CMK (cell line): Measurements from ENCODE around the gene CCDC13.

Source experiments
- DNase-seq: peaks from one replicate; pipeline ENCODE4 v3.0.0-alpha.2; 2010; ENCODE audit warnings: low read depth

The CCDC13 gene

DNA sequence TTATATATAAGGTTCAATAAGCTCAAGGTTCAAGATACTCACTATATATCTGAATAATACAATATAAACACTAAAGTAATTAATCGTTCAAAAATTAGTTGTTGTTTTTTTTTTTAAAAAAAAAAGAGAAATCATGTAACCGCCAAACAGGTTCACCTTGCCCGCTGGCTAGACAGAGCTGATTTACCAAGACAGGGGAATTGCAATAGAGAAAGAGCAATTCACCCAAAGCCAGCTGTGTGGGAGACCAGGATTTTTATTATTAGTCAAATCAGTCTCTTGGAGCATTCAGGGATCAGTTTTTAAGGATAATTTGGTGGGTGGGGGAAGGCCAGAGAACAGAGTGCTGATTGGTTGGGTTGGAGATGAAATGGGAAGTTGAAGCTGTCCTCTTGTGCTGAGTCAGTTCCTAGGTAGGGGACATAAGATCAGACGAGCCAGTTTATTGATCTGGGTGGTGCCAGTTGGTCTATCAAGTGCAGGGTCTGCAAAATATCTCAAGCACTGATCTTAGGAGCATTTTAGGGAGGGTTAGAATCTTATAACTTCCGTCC is 23.4 kb upstream of the CCDC13 start:
- DNase-seq, result no peak

DNA sequence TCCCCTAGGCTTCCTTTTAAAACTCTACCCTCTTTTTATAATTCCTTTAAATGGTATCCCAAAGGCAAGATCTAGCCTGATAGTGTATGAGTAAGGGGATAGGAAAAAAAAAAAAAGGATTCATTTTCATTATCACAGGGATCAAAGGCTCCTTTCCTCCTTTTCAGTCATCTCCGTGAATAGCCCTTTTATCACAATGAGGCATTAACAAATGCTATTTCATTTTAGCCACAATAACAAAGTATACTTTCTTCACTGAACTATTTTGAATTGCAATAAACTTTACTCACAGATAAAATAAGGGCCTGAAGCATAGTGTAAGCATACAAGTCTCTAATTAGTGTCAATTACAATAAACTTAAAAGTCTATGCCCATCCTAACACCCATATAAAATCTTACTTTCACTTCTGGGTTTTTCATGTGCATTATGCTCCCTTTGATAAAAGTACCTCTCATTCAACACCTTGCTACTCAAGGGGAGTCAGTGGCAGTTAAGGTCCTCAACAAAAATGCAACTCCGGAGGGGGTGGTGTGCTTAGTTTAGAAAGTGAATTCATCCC is 22.6 kb upstream of the CCDC13 start:
- DNase-seq, result no peak

DNA sequence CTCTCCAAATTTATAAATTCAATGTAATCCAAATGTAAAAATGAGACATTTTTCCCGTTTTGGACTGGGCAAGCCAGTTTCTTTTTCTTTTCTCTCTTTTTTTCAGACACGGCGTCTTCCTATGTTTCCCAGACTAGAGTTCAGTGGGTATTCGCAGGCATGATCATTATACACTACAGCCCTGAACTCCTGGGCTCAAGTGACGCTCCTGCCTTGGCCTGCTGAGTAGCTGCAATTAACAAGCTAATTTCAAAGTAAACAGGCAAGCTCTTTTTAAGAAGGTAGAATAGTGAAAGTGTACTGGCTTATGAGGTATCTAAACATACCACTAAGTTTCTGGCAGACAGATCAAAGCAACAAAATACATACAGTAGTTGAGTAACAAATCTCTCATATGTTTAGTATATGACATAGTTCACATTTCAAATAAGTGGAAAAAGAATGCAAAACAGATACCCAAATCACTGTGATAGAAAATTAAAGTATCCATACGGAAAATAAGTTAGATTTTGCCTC is 17.7 kb upstream of the CCDC13 start:
- no peak for DNase-seq

DNA sequence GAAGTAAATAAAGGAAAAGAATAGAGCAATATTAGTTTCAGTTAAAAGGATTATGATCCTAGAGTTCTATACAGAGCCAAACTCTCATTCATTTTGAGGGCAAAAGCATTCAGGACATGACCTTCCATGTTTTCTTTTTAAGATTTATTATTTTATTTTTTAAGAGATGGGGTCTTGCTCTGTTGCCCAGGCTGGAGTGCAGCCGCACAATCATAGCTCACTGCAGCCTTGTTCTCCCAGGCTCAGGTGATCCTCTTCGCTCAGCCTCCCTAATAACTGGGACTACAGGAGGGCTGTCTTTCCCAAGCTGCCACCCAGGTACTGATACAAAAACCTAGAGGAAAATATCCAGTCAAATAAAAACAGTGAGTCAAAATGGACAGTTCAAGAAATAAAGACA is 13.6 kb upstream of the CCDC13 start:
- no peak for DNase-seq

DNA sequence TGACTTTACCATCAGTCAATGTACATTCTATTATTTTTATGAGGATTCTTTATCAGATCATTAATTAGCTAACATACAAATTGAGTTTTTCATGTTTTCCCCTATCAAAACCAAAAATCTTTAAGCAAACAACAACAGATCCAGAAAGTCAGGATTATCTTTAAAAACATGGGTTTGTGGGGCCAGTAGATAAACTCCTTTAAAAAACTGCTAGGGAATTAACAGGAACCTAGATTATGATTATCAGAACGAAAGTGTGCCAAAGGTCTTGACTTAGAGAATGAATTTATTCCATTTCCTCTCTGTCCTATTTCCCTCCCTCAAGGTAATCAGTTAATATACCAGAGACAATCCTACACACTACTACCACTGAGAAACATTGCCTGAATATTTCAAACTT is 13.2 kb upstream of the CCDC13 start:
- DNase-seq, result no peak

DNA sequence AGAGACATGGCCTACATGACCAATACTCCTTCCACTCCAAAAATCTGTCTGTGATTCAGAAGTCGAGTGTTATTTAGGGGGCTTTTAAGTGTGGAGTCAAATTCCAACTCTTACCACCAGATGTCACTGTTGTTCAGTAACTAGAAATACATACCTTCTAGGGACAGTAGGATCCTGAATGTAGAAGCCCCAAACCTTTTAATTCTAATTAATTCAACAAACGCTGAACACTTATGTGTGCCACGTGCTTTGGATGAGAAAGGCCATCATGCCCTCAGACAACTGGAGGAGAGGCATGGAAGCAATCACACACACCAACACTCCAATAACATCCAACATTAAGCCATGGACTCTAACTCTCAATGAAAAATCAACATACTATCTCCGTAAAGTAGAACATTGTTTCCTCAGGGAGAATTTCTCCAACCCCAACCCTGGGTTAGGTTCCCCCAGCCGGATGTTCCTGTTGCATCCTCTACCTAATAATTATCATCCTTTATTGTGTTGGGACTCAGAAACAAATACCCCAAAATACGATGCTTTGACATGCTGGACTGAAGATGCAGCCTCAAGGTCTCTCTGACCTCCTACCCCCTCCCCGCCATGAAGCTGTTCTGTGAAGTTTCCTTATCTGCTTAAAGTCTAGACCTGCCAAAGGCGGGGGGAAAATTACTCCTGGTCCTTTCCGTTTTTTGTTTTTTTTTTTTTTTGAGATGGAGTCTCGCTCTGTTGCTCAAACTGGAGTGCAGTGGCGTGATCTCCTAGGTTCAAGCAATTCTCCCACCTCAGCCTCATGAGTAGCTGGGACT is 8.0 kb upstream of the CCDC13 start:
- DNase-seq, result no peak

DNA sequence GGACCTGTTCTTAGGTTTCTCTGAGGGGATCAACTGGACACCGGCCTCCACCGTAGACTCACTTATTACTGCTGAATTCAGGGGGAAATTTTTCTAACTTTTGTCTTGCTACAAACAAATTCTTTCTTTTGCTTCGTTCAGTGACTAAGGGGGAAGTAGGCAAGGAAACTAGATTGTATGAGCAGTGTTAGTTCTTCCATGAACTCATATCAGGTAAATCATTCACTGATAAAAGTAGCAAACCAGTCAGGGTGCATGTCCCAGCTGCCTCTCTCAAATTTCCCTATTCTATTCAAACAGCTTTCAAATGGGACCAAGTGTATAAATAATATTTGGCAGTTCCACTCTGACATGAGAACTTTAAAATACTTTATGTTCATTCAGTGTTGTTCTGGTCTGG is 7.3 kb upstream of the CCDC13 start:
- DNase-seq, result no peak

DNA sequence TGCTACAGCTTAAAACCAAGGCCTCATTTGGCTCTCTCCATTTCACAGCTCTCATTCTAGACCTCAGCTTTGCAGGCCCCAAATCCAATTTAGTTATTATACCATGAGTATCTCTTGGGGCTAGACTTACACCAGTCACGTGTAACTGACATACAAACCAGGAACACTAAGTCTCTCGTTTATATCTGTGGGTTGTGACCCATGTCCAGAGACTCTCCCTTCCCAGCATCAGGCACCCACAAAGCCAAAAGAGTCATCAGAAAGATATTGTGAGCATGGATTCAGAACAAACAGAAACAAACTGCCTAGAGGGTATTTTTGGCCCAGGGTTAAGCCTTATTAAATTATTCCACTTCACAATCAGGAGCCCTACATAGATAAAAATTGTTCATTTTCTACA is 5.6 kb upstream of the CCDC13 start:
- no peak for DNase-seq

DNA sequence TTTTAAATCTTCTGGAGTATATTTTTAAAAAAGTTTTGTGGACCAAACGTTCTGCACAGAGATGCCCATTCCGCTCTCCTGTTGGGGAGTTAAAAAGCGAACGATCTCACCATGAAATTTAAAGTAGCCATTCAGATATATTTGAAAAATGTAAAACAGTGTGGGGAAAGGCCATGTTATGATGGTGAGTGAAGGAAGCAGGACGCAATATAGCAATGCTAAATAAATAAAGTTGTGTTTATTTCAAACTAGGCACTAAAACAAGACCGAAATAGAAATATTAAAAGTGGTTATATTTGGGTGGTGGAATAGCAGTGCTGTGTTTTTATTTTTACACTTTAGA is 327 bp upstream of the CCDC13 start:
- no peak for DNase-seq

DNA sequence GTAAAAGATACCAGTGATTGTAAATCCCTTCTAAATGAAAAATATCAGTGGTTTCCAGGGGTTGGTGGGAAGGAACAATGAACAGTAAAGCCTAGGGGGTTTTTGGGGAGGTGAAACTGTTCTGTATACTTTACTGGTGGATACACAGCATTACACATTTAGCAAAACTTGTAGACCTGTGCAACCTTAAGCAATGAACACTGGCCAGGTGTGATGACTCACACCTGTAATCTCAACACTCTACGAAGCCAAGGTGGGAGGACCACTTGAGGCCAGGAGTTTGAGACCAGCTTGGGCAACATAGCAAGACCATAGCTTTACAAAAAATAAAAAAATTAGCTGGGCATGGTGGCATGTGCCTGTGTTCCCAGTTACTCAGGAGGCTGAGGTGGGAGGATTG is 1.8 kb downstream of the CCDC13 start:
- no peak for DNase-seq

DNA sequence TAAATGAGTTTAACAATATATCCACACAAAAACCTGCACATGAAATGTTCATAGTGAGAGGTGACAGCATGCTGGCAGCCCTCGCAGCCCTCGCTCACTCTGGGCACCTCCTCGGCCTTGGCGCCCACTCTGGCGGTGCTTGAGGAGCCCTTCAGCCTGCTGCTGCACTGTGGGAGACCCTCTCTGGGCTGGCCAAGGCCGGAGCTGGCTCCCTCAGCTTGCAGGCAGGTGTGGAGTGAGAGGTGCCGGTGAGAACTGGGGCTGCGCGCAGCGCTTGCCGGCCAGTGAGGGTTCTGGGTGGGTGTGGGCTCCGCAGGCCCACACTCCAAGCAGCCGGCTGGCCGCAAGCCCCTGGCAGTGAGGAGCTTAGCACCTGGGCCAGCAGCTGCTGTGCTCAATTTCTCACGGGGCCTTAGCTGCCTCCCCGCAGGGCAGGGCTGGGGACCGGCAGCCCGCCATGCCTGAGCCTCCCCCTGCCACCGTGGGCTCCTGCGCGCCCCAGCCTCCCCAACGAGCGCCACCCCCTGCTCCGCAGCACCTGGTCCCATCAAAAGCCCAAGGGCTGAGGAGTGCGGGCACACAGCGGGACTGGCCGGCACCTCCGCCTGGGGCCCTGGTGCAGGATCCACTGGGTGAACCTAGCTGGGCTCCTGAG is 3.4 kb downstream of the CCDC13 start:
- no peak for DNase-seq

DNA sequence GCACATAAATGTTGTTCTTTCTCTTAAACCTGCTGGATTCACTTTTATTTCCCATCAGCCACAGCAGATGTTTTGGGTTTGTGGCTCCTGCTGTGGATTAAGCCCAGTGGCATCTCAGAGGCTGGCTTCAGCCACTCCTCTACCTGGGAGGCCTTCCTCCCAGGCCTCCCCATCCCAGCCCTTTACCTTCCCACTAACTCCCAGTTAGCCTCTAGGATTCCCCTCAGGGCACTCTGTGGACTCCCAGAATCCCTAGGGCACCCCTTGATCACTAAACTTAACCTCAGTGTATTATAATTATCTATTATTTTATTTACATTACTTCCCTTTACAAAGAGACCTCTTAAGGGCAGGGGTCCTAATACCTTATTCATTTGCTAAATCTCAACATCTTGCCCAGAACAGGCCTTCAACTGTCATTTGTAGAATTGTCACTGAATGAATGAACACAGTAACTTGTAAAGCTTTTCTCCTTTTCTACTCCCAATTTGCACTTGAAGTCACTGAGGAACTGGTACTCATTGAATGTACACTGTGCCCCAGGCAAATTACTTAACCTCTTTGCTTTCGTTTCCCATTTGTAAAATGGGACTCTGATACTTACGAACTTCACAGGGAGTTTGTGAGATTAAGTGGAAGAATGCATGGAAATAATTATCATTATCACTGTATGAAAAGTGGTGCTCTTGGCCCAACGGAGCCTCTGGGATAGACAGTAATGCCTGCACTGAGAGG is 8.3 kb downstream of the CCDC13 start:
- no peak for DNase-seq

DNA sequence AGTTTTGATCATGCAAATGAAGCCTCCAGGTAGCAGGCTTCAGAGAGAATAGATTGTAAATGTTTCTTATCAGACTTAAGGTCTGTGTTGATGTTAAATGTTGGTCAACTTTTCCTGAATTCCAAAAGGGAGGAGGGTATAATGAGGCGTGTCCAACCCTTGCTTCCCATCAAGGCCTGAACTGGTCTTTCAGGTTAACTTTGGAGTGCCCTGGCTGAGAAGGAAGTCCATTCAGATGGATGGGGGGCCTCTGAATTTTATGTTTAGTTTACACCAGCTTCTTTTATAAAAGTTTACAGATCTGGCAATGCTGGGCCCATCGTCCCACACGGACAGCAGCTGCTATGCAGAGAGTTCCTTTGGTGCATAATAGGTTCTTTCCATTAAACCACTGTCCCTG is 8.9 kb downstream of the CCDC13 start:
- DNase-seq, result no peak

DNA sequence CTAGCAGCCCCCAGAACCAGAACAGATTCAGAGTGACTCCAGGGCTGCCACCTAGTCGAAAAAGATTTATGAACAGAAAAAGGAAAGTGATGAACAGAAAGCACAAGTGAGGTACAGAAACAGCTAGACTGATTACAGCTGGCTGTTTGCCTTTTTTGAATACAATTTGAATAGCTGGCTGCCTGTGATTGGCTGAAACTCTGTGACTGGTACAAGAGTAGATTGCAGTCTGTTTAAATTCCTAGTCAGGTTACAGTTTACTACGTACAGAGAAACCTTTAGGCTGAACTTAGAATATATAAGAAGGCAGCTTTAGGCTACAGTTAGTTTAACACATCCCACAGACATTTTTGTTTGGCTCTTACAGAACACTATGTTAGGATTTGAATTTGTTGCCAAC is 10.0 kb downstream of the CCDC13 start:
- DNase-seq, result no peak

DNA sequence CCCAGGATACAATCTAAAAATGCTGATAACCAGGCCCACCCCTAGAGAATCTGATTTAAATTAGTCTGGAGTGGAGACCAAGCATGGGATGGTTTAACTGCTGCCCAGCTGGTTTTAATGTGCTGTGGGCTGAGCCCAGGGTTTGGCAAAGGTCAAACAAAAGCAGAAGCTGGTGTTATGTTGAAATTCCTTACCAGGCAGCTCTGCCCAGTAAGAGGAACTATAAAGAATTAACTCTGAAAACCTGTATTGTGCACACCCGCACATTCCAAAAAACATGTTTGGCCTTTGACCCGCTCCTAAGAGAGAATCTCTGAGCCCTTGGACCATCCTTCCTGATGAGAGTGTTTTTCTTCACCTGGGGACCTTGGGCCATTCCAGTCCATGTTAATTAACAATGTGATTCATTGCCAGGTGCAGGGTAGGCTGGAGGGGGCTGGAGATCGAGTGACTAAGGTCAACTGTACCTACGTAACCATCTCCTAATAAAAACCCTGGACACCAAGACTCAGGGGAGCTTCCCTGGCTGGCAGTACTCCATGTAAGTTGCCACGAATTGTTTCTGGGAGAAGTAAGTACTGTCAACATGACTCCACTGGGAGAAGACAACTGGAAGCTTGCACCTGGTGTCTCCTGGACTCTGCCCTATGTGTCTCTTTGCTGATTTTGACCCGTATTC is 10.9 kb downstream of the CCDC13 start:
- DNase-seq, result no peak

DNA sequence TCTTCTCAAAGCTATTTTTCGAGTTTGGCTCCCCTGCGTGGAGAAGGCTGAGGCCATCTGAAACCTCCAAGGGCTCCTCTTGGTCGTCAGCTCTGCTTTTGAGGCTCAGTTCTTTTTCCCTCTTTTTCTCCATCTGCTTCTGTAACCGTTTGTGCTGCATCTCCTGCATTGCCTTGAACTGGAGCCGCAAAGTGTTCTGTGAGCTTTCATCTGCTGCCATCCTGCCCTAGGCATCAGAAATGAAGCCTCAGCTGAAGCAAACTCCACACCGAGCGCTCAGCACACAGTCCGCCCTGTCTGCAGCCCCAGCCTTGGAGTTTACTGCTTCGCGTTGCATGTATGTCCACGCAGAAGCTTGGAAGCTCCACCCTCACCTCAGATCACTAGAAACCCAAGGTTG is 14.9 kb downstream of the CCDC13 start:
- no peak for DNase-seq

DNA sequence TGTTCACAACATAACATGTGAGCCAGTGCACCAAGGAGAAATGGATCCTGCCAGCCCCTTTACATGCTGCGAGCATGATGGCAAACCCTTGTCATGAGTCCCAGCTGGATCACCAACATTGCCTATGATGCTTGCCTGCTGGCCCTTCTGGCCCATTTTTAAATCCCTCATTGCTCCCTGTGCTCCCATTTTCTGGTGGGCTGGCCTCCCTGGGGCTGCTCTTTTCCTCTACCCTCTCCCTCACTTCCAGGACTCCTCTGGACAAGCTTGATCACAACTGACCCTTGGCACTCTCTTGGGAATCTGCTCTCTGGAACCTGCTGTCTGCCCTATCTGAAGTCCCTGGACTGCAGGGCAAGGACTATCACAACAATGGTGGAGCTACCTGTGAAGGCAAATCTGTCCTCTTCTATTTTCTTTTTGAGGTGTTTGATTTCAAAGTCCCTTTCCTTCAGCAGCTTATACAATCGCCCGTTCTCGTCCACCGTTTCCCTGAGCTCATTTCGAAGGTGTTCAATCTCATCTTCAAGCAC is 16.3 kb downstream of the CCDC13 start:
- DNase-seq, result no peak

DNA sequence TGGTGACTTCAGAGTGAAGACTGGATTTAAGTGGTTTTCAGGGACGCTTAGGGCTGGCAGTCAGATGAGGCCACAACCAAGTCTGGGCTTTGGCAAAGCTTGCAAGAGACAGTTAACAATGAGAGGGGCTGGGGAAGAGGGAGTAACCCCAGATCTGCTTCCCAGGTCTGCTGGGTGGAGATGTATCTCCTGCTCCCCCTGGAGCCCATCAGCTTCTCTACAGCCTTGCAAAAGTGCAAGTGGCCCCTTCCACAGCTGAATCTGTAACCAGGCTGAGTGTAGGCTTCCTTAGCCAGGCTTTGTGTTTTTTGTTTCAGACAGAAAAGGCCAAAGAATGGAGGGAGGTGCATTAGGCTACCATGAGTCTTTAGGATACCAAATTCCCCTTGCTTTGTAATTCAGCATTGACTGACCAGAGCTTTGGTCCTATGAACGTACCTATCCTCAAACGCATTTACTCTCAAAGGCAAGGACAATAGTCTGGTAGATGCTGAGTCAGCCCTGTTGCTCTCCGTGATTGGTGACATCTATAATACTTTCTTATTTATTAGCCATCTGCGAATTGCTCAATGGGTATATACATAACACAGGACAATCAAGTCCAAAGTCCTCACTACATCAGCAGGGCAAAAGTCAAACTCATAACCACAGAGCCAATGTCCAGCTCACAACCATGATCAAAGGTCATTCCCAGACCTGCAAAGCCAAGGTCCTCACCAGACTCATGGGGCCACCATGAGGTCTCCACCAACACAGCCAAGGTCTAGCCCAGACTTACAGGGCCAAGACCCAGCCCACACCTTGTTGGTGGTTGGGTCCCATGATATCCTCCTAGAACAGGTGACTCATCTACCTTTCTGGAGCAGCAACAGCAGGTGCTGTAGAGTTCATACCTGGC is 17.1 kb downstream of the CCDC13 start:
- DNase-seq, result no peak

DNA sequence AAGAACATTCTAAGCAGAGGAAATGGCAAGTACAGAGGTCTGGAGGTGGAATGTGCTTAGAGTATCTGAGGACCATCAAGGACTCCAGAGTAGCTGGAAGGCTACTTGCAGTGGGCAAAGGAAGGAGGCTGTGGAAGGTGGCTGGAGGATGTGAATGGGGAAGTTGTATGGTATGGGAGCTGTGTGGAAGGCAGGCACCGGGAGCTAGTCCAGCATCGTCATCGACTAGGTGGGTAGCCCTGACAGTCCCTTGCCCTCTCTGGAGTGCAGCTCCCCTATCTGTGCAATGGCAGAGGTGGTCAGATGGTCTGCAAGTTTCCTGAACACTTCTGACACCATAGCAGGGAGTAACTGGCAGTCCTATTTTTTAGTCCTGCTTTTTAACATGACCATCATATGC is 19.3 kb downstream of the CCDC13 start:
- DNase-seq, result no peak

DNA sequence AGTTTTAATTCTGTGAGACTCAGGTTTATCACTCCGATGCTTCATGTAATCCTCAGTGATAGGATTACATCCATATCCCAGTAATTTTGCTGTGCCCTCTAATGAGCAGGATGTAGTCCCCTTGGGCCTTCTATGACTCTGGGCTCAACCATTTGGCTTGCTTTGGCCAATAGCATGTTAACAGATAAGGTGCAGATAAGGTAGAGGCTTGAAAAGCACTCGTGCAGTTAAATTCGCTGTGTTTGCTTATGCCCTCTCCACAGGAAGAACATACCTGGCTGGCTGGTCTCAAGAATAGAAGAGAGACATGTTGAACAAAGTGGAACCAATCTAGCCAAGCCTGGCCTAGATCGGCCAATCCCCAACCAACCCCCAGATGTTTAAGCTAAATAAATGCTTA is 20.1 kb downstream of the CCDC13 start:
- no peak for DNase-seq

DNA sequence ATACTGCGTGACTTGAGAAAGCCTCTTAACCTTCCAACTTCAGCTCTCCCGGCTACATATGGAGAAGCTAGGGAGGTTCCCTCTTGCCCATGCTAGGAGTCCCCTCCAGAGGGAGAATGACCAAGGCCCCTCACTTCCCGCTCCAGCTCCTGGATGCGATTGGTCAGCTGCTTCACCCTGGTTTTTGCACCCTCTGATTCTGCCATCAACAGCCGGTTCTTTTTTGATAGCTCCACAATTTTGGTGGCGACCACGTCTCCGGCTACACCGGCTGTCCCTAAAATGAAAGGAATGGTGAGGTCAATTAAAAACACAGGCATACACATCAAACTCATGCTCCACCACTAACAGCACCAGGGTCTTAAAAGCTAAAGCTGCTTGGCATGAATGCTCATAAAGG is 20.6 kb downstream of the CCDC13 start:
- no peak for DNase-seq
